ENCODE measurements around the gene RPS23. TPM values are rescaled to one million over a fixed set of nuclear protein-coding genes. Genes with fewer than 3 reads are reported as not detected.

The RPS23 gene
- total RNA-seq, 1 donor, result 2,597 TPM

DNA sequence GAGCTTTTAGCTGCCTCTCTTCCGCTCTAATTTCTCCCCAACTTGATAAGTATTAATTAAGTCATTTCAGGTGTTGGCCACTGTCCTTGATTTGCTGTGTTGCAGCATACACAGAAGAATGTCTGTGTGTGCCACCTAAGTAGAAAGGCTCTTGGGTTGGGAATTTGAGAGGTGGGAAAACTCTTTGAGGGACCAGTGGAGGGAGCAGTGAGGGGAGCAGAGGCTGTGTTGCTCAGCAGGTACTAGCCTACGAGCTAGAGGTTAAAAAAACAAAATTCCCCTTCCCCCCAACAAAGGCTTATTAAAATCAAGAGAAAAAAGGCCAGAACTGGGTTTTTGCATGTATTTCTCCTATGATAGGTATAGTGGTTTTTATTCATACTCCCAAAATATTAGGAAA is 20.9 kb downstream of the RPS23 start:
- Histone ChIP-seq H3K9me3 (ENCODE audit: low read depth, low read length) (no peaks in the 10 kb centered on the region), H3K27ac (ENCODE audit: low read depth, low read length) (no peak overlapping the region), H4K20me1 (ENCODE audit: insufficient read depth, low read length) (no peaks in the 10 kb centered on the region), H3K4me3 (ENCODE audit: insufficient read depth, low read length) (no peak overlapping the region), H3K4me1 (ENCODE audit: insufficient read depth, low read length) (no peaks in the 10 kb centered on the region), H3K79me2 (ENCODE audit: insufficient read depth, low read length) (no peaks in the 10 kb centered on the region), H3K27me3 (ENCODE audit: insufficient read depth, low read length) (no peaks in the 10 kb centered on the region), H3K36me3 (ENCODE audit: insufficient read depth, low read length) (no peaks in the 10 kb centered on the region), H2AFZ (ENCODE audit: low read length) (no peak overlapping the region), H3K4me2 (ENCODE audit: insufficient read depth, low read length) (no peak overlapping the region)
- no peak for DNase-seq (ENCODE audit: insufficient read length, low spot score, missing footprints)
- TF ChIP-seq, protein P1, sequence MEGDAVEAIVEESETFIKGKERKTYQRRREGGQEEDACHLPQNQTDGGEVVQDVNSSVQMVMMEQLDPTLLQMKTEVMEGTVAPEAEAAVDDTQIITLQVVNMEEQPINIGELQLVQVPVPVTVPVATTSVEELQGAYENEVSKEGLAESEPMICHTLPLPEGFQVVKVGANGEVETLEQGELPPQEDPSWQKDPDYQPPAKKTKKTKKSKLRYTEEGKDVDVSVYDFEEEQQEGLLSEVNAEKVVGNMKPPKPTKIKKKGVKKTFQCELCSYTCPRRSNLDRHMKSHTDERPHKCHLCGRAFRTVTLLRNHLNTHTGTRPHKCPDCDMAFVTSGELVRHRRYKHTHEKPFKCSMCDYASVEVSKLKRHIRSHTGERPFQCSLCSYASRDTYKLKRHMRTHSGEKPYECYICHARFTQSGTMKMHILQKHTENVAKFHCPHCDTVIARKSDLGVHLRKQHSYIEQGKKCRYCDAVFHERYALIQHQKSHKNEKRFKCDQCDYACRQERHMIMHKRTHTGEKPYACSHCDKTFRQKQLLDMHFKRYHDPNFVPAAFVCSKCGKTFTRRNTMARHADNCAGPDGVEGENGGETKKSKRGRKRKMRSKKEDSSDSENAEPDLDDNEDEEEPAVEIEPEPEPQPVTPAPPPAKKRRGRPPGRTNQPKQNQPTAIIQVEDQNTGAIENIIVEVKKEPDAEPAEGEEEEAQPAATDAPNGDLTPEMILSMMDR (IDR thresholded peaks at IDR 0.05; ENCODE audit: extremely low read depth, low read depth, low read length), result no peak

- H3K36me3 ChIP-seq (ENCODE audit: insufficient read depth, low read length), result no peaks in the 10 kb centered on the region
- TF ChIP-seq, protein P1 (IDR thresholded peaks at IDR 0.05; ENCODE audit: extremely low read depth, low read depth, low read length), result no peak
- H3K27ac ChIP-seq (ENCODE audit: low read depth, low read length), result no peak overlapping the region
- H3K4me1 ChIP-seq (ENCODE audit: insufficient read depth, low read length), result no peaks in the 10 kb centered on the region
- no peak overlapping the region for H2AFZ ChIP-seq (ENCODE audit: low read length)
- no peaks in the 10 kb centered on the region for H3K9me3 ChIP-seq (ENCODE audit: low read depth, low read length)
- no peaks in the 10 kb centered on the region for H3K27me3 ChIP-seq (ENCODE audit: insufficient read depth, low read length)
- no peaks in the 10 kb centered on the region for H4K20me1 ChIP-seq (ENCODE audit: insufficient read depth, low read length)
- H3K79me2 ChIP-seq (ENCODE audit: insufficient read depth, low read length), result no peaks in the 10 kb centered on the region
- H3K4me3 ChIP-seq (ENCODE audit: insufficient read depth, low read length), result no peak overlapping the region
- H3K4me2 ChIP-seq (ENCODE audit: insufficient read depth, low read length), result no peak overlapping the region
- DNase-seq (ENCODE audit: insufficient read length, low spot score, missing footprints), result no peak
Measured at GRCh38 chr5:82255844-82256243, 22.3 kb downstream of the RPS23 start.

DNA sequence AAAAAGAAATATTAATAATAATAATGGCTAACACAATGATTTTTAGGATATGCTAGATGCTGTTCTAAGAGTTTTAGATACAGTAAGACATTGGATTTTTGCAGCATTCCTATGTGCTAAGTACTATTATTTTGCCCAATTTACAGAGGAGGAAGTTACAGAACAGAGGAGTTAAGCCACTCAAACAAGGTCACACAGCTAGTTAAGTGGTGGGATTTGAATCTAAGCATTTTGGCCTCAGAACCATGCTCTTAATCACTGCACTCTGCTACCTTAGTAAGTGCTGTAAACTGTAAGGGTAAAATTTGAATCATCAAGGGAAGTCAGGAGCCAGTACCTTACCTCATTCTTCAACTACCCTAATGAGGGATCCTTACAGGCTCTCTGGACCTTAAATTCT is 25.4 kb downstream of the RPS23 start:
- H2AFZ ChIP-seq (ENCODE audit: low read length), result no peak overlapping the region
- no peaks in the 10 kb centered on the region for H3K27me3 ChIP-seq (ENCODE audit: insufficient read depth, low read length)
- H3K4me3 ChIP-seq (ENCODE audit: insufficient read depth, low read length), result no peak overlapping the region
- H4K20me1 ChIP-seq (ENCODE audit: insufficient read depth, low read length), result no peaks in the 10 kb centered on the region
- H3K79me2 ChIP-seq (ENCODE audit: insufficient read depth, low read length), result no peaks in the 10 kb centered on the region
- no peaks in the 10 kb centered on the region for H3K36me3 ChIP-seq (ENCODE audit: insufficient read depth, low read length)
- no peak overlapping the region for H3K4me2 ChIP-seq (ENCODE audit: insufficient read depth, low read length)
- TF ChIP-seq, protein P1 (IDR thresholded peaks at IDR 0.05; ENCODE audit: extremely low read depth, low read depth, low read length), result no peak
- DNase-seq (ENCODE audit: insufficient read length, low spot score, missing footprints), result no peak
- H3K27ac ChIP-seq (ENCODE audit: low read depth, low read length), result no peak overlapping the region
- no peaks in the 10 kb centered on the region for H3K9me3 ChIP-seq (ENCODE audit: low read depth, low read length)
- H3K4me1 ChIP-seq (ENCODE audit: insufficient read depth, low read length), result no peaks in the 10 kb centered on the region

- Histone ChIP-seq H2AFZ (ENCODE audit: low read length) (no peak overlapping the region), H3K4me3 (ENCODE audit: insufficient read depth, low read length) (no peak overlapping the region), H3K4me2 (ENCODE audit: insufficient read depth, low read length) (no peak overlapping the region), H4K20me1 (ENCODE audit: insufficient read depth, low read length) (no peaks in the 10 kb centered on the region), H3K9me3 (ENCODE audit: low read depth, low read length) (no peaks in the 10 kb centered on the region), H3K4me1 (ENCODE audit: insufficient read depth, low read length) (no peaks in the 10 kb centered on the region), H3K36me3 (ENCODE audit: insufficient read depth, low read length) (no peaks in the 10 kb centered on the region), H3K27me3 (ENCODE audit: insufficient read depth, low read length) (no peaks in the 10 kb centered on the region), H3K79me2 (ENCODE audit: insufficient read depth, low read length) (no peaks in the 10 kb centered on the region), H3K27ac (ENCODE audit: low read depth, low read length) (no peak overlapping the region)
- TF ChIP-seq, protein P1 (IDR thresholded peaks at IDR 0.05; ENCODE audit: extremely low read depth, low read depth, low read length), result no peak
- DNase-seq (ENCODE audit: insufficient read length, low spot score, missing footprints), result no peak
Measured at GRCh38 chr5:82246960-82247574, 31.1 kb downstream of the RPS23 start.
